OCI-LY7 (cell line): ENCODE data around the gene B3GALT5. TPM values are rescaled to one million over a fixed set of nuclear protein-coding genes. Genes with fewer than 3 reads are reported as not detected.

Experiments used
- BruUV-seq: library from RNA; stranded (reverse); fragments of 400-500 nt; replicated peaks from 2 replicates; lab custom pipeline; 2021; lab: Mats Ljungman, UMichigan
- CTCF ChIA-PET: fragments of 300-600 bp; sonication (Branson Sonifier 250); formaldehyde crosslinking; loops from one replicate; lab custom pipeline; 2022; ENCODE audit warnings: antibody characterized with exemption; ENCODE audit not compliant: unreplicated experiment; lab: Charles Lee
- POLR2A ChIA-PET: fragments of 300-600 bp; sonication (Branson Sonifier 250); formaldehyde crosslinking; loops from one replicate; lab custom pipeline; 2022; ENCODE audit warnings: antibody characterized with exemption; lab: Charles Lee
- DNase-seq: peaks from one replicate; pipeline ENCODE4 v3.0.0-alpha.2; 2015; ENCODE audit warnings: low spot score
- H2AFZ ChIP-seq: fragments of 200-600 bp; sonication (generic), shearing (Covaris generic); 2 replicates; pipeline ENCODE4 v1.6.1; 2014; ENCODE audit warnings: mild to moderate bottlenecking, antibody characterized with exemption, low read length, moderate library complexity
- H3K27ac ChIP-seq: fragments of 200-600 bp; sonication (generic); 2 replicates; pipeline ENCODE4 v1.5.1; 2014; ENCODE audit warnings: mixed run types, low read depth, mild to moderate bottlenecking, moderate library complexity, low read length, inconsistent platforms; ENCODE audit not compliant: poor library complexity, severe bottlenecking
- H3K36me3 ChIP-seq: fragments of 200-600 bp; sonication (generic); 2 replicates; pipeline ENCODE4 v1.6.1; 2014; ENCODE audit warnings: mild to moderate bottlenecking, antibody characterized with exemption, low read length, moderate library complexity, mixed read lengths; ENCODE audit not compliant: insufficient read depth
- H3K4me1 ChIP-seq: fragments of 200-600 bp; sonication (generic); 2 replicates; pipeline ENCODE4 v1.5.1; 2014; ENCODE audit warnings: mild to moderate bottlenecking, low read length; ENCODE audit not compliant: insufficient read depth, poor library complexity, severe bottlenecking
- H3K4me2 ChIP-seq: fragments of 200-600 bp; sonication (generic); 2 replicates; pipeline ENCODE4 v1.6.1; 2014; ENCODE audit warnings: mild to moderate bottlenecking, low read length
- H3K4me3 ChIP-seq: fragments of 200-600 bp; sonication (generic); 2 replicates; pipeline ENCODE4 v1.5.1; 2014; ENCODE audit warnings: mild to moderate bottlenecking, low read depth, low read length; ENCODE audit not compliant: poor library complexity, severe bottlenecking
- H3K79me2 ChIP-seq: fragments of 200-600 bp; sonication (generic); 2 replicates; pipeline ENCODE4 v1.6.1; 2016; ENCODE audit warnings: low read depth, mild to moderate bottlenecking, low read length, moderate library complexity, mixed read lengths; ENCODE audit not compliant: insufficient read depth
- H3K9me2 ChIP-seq: fragments of 200-600 bp; sonication (generic); 2 replicates; pipeline ENCODE4 v1.6.1; 2016; ENCODE audit warnings: mild to moderate bottlenecking, low read length, mixed read lengths; ENCODE audit not compliant: insufficient read depth
- H3K9me3 ChIP-seq: fragments of 200-600 bp; sonication (generic); 2 replicates; pipeline ENCODE4 v1.6.1; 2014; ENCODE audit warnings: mild to moderate bottlenecking, mixed run types, low read length, mixed read lengths
- H4K20me1 ChIP-seq: fragments of 200-600 bp; sonication (generic); 2 replicates; pipeline ENCODE4 v1.6.1; 2014; ENCODE audit warnings: mild to moderate bottlenecking, antibody characterized with exemption, low read length, moderate library complexity, mixed read lengths; ENCODE audit not compliant: insufficient read depth
- CTCF ChIP-seq: fragments of 200-600 bp; sonication (generic); conservative IDR thresholded peaks from 2 replicates; pipeline ENCODE4 v1.5.1; 2014; ENCODE audit warnings: mild to moderate bottlenecking, antibody characterized with exemption, low read length, moderate library complexity, mixed read lengths
- EZH2phosphoT487 ChIP-seq: fragments of 200-600 bp; sonication (generic); IDR thresholded peaks from 2 replicates; pipeline ENCODE4 v1.6.1; 2018; ENCODE audit warnings: low read depth, borderline replicate concordance, mild to moderate bottlenecking, mixed run types, antibody characterized with exemption, low read length, moderate library complexity, mixed read lengths
- intact Hi-C: fragments of 100-400 bp; cut with micrococcal nuclease; formaldehyde crosslinking; loops from one replicate; pipeline ENCODE4 v1.10.0; 2022; ENCODE audit not compliant: unreplicated experiment
- total RNA-seq, 2 experiments: library from RNA; depleted of rRNA in 1 of 2; stranded (reverse); fragments of >200 nt in 1 of 2; shearing (Covaris generic) in 1 of 2; gene quantifications; 2 replicates each; pipeline ENCODE4 v1.2.3, GENCODE V29; 2014 to 2022

The B3GALT5 gene
- total RNA-seq, 2 experiments from 2014 or later: not detected

GRCh38 chr21:39670701-39671100 is 58.0 kb downstream of the B3GALT5 start:
- H4K20me1 ChIP-seq: no peaks in the 10 kb centered on the region
- H3K79me2 ChIP-seq: no peaks in the 10 kb centered on the region
- no peak overlapping the region for H3K27ac ChIP-seq
- ChIA-PET CTCF (no interaction called here), POLR2A (no interaction called here)
- H3K4me1 ChIP-seq: no peaks in the 10 kb centered on the region
- no peaks in the 10 kb centered on the region for H3K9me3 ChIP-seq
- no peaks in the 10 kb centered on the region for H3K9me2 ChIP-seq
- no TSS peak for BruUV-seq
- H3K36me3 ChIP-seq: no peaks in the 10 kb centered on the region
- DNase-seq: no peak
- intact Hi-C loops: no loop called here
- no peak overlapping the region for H3K4me2 ChIP-seq
- TF ChIP-seq CTCF: no peak
- no peak for TF ChIP-seq EZH2phosphoT487
- no peak overlapping the region for H2AFZ ChIP-seq
- no peak overlapping the region for H3K4me3 ChIP-seq

GRCh38 chr21:39671986-39672385 is 59.2 kb downstream of the B3GALT5 start:
- H2AFZ ChIP-seq: no peak overlapping the region
- ChIA-PET CTCF (no interaction called here), POLR2A (no interaction called here)
- no peak overlapping the region for H3K4me2 ChIP-seq
- TF ChIP-seq EZH2phosphoT487: no peak
- TF ChIP-seq CTCF: no peak
- no peaks in the 10 kb centered on the region for H3K79me2 ChIP-seq
- no peaks in the 10 kb centered on the region for H3K9me3 ChIP-seq
- no TSS peak for BruUV-seq
- H3K4me3 ChIP-seq: no peak overlapping the region
- no peaks in the 10 kb centered on the region for H3K9me2 ChIP-seq
- no peaks in the 10 kb centered on the region for H4K20me1 ChIP-seq
- intact Hi-C loops: no loop called here
- no peaks in the 10 kb centered on the region for H3K4me1 ChIP-seq
- DNase-seq: no peak
- H3K36me3 ChIP-seq: no peaks in the 10 kb centered on the region
- H3K27ac ChIP-seq: no peak overlapping the region

- Histone ChIP-seq H3K27ac (no peak overlapping the region), H3K79me2 (no peaks in the 10 kb centered on the region), H3K9me2 (no peaks in the 10 kb centered on the region), H3K36me3 (no peaks in the 10 kb centered on the region), H3K4me3 (no peak overlapping the region), H4K20me1 (no peaks in the 10 kb centered on the region), H3K4me2 (no peak overlapping the region), H2AFZ (no peak overlapping the region), H3K9me3 (no peaks in the 10 kb centered on the region), H3K4me1 (no peaks in the 10 kb centered on the region)
- DNase-seq: no peak
- POLR2A ChIA-PET: interaction anchor here (0.6 kb wide), 1 partner anchor 452 kb away, joined by 5 read pairs; no protein-coding TSS in a partner anchor
- no peak for TF ChIP-seq CTCF
- no peak for TF ChIP-seq EZH2phosphoT487
- intact Hi-C loops: no loop called here
- no TSS peak for BruUV-seq
- CTCF ChIA-PET: no interaction called here
These were observed 60.4 kb downstream of the B3GALT5 start for GRCh38 chr21:39673163-39673562.
